LoVo (cell line): ENCODE results near the gene ELMO1.

Experiments used
- DNase-seq: peaks from one replicate; pipeline ENCODE4 v3.0.0-alpha.2; 2016; ENCODE audit warnings: low spot score

The ELMO1 gene

GRCh38 chr7:37430640-37431039 lies 18.0 kb downstream of the ELMO1 start:
- no peak for DNase-seq

- DNase-seq = no peak
Observed at GRCh38 chr7:37430171-37430570, 18.5 kb downstream of the ELMO1 start.

- no peak for DNase-seq
Observed at GRCh38 chr7:37429435-37429791, 19.3 kb downstream of the ELMO1 start.

GRCh38 chr7:37428681-37429434 lies 19.8 kb downstream of the ELMO1 start:
- DNase-seq = no peak

DNA sequence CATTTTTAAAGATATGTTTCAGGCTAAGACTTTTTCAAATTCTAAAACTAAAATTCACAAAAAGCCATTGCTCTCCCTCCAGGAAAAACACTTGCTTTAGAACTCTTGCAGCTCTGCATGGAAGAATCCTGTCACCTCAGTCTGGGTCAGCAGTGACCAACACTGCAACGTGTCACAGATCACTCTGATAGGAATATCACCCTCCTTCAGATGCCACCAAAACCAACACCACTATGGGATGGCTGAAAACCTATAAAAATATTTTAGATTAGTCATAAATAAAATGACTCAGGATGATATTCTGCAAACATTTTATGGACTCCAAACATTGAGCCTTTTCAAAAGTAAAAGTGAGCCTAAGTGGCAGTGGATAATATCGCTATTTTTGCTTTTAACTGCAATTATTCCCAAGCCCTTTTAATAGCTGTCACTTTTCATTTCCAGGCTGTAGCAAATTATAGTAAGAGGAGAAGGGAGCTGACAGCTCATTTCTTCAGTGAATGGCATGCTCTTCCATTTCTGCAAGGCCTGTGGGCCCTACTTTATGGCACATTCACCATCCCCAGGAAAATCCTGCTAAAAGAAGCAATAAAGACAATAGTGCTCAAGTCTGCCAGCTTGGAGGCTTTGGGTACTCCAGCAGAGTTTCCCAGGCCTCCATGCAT lies 21.3 kb downstream of the ELMO1 start:
- no peak for DNase-seq

GRCh38 chr7:37425498-37425897 lies 23.2 kb downstream of the ELMO1 start:
- no peak for DNase-seq

- no peak for DNase-seq
Observed at GRCh38 chr7:37424995-37425394, 23.7 kb downstream of the ELMO1 start.

DNA sequence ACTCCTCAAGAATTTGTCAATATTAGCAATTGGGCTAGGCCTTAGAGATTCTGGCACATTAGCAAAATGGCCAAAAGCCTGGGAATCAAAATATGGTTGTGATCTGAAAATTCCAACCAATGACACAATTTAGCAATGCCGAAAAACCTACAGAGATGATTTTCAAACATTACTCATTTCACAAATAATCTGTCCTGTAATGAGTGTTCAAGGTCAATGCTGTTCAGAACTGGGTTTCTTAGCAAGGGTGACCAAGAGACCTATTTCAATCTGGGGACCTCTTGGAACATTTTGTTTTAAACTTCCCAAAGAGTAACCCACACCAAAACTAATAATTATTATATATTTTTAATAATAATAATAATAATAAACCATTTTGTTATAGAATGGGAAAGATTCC lies 24.1 kb downstream of the ELMO1 start:
- DNase-seq = no peak

GRCh38 chr7:37421861-37422500 lies 26.7 kb downstream of the ELMO1 start:
- DNase-seq = no peak

DNA sequence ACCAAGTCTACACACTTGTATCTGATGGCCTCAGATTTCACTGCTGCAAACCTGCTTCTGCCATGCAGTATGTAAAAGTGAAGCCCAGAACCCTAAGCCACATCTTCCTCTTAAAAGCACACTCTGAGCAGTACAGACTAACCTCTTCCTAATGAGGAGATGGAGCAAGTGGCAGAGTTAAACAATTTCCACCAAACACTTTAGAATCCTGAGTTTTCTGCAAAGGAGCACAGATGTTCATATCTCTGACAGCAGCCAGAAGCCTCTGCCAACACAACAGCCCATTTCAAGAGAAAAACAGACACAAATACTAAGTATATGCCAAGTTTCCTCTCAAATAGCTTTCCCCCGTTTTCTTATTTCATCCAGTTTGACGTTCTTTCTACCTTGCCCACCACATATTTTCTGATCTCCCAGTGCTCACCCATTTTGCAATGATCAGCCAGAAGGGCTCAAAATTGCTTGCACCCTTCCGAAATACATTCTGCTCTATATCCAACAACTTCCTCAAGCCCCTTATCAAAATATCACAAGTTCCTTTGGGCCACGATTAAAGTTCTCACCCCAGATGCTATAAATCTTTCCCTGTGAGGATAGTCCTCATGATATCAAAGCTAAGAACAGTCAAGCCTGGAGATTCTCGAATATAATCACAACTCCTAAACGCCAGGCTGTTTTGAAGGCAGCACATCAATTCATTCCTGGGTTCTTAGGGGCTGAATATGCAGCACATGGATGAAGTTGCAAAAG lies 27.5 kb downstream of the ELMO1 start:
- no peak for DNase-seq

DNA sequence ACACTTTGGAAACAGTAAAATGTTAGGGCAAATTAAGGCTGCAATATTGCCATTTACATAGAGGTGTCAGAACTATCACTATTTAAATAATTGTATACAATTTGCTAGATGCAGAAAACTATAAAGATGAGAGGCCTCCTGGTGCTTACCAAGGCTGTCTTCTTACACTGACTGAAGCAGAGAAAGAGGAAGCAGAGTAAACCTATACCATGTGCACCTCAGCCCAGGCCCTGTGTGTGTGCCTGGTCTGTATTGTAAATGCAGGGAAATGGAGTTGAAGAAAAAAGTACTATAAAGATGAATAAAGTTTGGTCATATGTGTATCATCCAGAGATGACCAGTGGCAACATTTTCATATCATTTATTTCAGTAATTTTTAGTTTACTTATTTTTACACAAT lies 29.2 kb downstream of the ELMO1 start:
- no peak for DNase-seq

DNA sequence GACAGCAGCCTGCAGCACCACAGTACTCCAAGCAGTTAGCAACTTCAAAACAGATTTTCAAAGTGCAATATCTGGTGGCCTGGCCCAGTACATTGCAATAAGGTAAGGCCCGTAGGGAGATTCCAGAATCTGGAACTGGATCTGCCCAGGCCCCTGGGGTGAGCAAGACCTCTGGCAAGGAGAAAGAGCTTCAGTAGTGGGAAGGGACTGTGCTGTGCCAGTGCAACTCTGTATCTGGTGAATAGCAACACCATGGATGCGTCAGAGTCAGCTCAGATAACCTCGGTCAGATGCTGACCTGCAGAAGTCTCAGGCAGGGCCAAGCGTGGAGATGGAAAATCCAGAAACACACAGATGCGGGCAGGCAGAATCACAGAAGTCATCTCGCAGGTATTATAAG lies 30.3 kb downstream of the ELMO1 start:
- no peak for DNase-seq

GRCh38 chr7:37417107-37417474 lies 31.6 kb downstream of the ELMO1 start:
- DNase-seq = no peak

DNA sequence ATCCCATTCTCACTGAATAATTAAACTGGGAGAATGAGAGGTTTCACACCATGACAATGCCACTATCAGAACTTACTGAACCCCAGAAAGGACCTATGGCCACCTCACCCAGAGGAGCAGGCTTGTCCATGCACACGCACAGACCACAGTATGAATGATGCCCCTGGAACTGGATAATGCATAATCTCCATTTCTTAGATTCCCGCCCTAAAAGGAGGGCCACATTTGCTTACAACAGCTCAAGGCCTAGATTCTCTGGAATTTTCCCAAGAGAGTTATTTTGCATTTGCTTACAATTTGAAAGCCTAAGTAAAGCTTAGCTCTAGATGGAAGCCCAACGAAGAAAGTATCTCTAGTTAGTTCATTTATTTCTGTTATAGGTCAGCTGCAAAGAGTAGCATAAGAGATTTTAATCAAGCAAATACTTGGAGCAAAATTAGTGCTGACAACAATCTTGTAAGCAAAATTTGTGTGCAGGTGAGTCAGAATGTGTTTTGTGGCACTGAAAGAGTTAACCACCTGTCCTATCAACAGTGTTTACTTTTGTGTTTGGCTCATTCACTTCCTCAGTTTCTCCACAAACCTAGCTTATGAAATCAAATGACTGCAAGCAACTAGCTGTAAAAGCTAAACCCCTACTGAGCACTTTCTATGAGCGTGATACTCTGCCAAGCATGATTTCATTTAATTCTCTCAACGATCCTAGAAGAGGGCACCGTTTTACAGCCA lies 32.1 kb downstream of the ELMO1 start:
- DNase-seq = no peak

GRCh38 chr7:37415629-37416028 lies 33.0 kb downstream of the ELMO1 start:
- DNase-seq = no peak

- DNase-seq = no peak
Observed at GRCh38 chr7:37414352-37414983, 34.2 kb downstream of the ELMO1 start.

DNA sequence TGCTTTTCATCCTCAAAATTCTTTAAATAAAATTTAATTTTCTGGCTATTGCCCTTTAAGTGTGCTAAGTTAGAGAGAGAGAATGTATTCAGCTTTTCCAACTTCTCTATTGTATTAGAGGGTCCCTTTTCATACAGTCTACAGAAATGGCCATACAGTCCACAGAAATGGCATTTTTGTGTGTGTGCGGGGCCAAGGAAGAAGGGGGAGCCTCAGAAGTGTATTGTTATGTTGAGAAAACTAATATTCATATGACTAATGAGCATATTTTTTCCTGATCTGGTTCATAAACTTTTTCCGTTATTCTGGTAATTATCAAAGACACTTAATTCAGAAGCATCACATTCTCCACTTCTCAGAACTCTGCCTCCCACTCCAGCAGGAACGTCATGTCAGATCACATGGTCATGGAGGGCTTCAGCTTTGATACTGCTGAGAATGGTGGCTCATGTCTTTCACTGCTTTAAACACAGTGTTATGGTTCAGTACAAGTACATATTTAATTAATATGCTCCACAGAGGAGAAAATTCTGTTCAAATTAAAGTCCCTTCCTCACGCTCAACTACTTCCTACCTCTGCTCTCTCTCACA lies 37.1 kb downstream of the ELMO1 start:
- no peak for DNase-seq

DNA sequence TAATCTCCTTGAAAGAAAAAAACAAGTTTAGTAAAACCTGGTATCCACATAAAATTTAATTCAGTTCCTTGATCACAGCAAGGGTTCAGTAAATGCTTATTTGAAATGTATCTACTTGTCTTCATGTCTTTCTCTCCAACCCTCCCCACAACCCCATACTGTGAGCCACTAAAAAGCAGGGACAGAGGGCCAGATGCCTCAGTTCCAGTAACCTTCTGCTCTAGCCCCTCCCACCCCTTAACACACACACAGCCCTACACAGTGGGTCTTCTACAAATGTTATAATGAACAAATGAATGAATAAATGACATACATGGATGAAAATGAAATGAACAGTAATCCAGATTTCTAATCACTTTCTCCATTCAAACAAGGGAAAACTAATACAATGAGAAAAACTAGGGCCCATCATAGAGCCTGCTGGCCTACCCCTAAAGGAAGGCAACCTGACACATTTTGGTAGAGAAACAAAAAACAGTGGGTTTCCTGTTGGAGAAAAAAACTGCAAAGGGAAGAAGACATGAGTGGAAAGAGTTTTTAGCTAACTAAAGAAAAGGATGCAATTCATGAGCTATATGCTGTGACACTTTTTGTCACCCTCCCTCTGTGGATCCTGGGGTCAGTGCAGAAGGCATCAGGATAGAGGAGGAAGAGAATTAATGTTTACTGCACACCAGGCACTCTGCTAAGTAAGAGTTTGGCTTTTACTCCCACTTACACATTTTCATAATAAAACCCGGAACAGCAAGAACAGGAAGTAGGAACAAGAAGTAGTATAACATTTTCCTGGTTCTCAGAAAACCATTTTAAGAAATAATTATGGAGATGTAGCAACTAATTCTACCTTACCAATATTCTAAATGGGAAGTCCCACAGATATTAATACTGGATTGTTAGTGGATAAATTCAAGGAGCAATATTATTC lies 38.1 kb downstream of the ELMO1 start:
- no peak for DNase-seq

DNA sequence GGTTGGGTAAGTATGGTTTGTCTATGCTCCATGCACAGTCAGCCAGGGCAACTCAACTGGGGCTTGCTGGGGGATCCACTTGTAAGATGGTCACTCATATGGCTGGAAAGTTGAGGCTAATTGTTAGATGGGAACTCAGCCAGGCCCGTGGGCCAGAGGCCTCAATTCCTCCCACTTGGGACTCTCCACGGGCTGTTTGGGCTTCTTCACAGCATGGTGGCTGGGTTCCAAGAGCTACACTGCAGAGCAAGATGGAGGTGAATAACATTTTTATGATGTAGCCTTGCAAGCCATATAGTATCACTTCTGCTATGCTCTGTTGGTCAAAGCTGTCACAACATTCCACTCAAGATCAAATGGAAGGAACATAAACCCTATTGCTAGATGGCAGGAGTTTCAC lies 39.2 kb downstream of the ELMO1 start:
- DNase-seq = no peak
